Retinal pigment epithelial cell (primary cell): ENCODE data around the gene SIRT7.

Source experiments
- DNase-seq: peaks from one replicate; pipeline ENCODE4 v3.0.0-alpha.2; 2010; ENCODE audit warnings: low read depth
- H3K4me3 ChIP-seq: 2 replicates; pipeline ENCODE4 v1.5.1; 2011; ENCODE audit warnings: mild to moderate bottlenecking, low read length, control low read depth, moderate library complexity
- TF ChIP-seq, protein P1 (sequence below): conservative IDR thresholded peaks from 2 replicates; pipeline ENCODE4 v1.5.1; 2011; ENCODE audit warnings: low read depth, low read length, control low read depth, inconsistent platforms

The SIRT7 gene

DNA sequence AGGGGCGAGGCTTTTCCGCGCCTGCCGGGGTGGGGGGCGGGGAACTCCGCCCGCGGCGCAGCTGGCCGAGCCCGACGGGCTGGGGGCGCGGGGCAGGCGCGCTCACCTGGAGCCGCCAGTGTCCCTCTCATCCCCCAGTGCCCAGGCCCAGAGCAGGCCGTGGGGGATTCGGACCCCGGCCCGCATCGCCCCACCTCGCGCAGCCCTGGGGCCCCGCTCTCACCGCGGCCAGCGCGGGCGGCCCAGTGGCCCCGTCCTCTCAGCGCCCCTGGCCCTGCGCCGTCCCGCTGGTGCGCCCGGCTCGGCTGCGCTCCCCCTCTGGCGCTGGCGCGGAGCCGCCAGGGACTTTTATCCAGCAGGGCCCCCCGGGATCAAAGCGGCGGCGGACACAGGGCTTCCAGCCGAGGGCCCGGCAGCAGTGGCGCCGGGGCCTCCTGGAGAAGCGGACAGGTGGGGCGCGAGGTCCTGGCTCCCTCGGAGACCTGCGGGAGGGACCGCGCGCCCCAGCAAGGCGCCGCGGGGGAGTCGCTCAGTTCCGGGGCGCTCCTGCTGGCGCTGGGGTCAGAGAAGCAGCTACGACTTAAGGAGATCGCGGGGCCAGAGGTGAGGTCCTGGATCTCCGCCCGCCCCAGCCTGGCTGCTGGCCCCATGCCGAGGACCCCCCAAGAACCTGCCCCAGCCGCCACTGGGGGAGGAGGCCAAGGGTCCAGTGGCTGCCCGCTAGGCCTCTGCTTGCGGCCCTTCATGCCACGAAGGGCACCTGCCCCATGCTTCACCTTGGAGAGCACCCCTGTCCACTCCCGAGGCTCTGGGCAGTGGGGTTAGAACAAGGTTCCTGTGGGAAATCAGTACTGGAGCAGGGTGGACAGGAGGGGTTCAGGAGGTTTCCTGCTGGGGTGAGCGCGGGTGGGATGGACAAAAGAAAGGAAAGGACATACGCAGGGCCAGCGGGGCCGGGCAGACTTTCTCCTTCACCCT, 43.8 kb upstream of the SIRT7 start:
- H3K4me3 ChIP-seq = no peak overlapping the region
- TF ChIP-seq, protein P1, sequence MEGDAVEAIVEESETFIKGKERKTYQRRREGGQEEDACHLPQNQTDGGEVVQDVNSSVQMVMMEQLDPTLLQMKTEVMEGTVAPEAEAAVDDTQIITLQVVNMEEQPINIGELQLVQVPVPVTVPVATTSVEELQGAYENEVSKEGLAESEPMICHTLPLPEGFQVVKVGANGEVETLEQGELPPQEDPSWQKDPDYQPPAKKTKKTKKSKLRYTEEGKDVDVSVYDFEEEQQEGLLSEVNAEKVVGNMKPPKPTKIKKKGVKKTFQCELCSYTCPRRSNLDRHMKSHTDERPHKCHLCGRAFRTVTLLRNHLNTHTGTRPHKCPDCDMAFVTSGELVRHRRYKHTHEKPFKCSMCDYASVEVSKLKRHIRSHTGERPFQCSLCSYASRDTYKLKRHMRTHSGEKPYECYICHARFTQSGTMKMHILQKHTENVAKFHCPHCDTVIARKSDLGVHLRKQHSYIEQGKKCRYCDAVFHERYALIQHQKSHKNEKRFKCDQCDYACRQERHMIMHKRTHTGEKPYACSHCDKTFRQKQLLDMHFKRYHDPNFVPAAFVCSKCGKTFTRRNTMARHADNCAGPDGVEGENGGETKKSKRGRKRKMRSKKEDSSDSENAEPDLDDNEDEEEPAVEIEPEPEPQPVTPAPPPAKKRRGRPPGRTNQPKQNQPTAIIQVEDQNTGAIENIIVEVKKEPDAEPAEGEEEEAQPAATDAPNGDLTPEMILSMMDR = no peak
- DNase-seq = no peak

DNA sequence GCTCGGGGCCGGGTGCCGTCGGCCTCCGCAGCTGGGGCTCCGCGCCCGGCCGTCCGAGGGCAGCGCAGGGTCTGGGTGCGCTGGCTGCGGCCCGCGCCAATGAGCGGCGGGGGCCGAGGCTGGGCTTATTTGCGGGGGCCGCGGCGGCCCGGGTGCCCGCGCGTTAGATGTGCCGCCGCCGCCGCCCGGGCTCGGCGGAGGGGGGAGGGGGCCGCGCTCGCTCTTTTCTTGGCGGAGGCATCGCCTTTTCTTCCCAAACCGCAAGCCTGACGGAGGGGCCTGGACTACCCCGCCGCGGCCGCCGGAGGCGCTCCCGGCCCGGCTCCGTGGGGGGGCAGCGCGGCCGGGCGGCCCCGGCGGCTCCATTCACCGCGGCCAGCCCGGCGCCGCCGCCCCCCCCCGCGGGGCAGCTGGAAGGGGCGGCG, 43.1 kb upstream of the SIRT7 start, which contains the start of gene NOTUM:
Gene NOTUM, minus strand, starts transcription at position 101 of the 425 bp plus-strand sequence. CDS start 278 bp downstream, outside the sequence.
- no peak for DNase-seq
- no peak within 1 kb of the TSS for H3K4me3 ChIP-seq
- TF ChIP-seq, protein P1 = peak; percentile 26

DNA sequence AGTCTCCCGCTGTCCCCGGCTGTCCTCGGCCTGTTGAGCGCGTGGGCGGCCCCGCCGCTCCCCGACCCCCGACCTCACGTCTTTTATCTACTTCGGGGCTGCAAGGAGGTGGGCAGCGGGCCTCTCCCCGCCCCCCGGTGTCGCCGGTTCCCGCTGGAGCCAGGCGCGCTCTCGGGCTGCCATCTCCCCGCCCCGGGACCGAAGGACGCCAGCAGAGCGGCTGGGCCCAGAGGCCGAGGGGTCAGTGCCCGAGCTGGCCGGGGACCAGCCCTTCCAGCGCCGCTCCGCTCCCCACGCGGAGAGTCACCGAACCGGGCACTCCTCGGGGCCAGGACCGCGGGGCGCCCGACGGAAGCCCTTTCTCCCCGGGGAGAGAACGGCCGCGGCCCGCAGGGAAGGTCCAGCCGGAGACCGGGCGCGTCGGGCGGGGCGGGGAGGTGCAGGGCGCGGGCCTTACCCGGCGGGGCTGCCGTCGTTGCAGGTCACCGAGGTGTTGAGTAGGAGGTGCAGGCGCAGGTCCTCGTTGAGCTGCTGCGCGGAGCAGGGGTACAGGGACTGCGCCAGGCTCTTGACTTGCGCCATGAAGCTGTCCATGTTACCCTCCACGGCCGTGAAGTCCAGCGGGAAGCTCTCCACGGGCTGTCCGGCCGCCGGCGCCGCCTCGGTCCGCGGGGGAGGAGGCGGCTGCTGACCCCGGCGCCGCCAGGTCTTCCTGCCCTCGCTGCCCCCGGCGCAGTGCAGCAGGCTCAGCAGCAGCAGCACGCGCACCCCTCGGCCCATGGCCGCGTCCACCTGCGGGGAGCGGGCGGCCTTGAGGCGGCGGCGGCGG, 42.4 kb upstream of the SIRT7 start:
- no peak overlapping the region for H3K4me3 ChIP-seq
- DNase-seq = no peak
- TF ChIP-seq, protein P1 = no peak

DNA sequence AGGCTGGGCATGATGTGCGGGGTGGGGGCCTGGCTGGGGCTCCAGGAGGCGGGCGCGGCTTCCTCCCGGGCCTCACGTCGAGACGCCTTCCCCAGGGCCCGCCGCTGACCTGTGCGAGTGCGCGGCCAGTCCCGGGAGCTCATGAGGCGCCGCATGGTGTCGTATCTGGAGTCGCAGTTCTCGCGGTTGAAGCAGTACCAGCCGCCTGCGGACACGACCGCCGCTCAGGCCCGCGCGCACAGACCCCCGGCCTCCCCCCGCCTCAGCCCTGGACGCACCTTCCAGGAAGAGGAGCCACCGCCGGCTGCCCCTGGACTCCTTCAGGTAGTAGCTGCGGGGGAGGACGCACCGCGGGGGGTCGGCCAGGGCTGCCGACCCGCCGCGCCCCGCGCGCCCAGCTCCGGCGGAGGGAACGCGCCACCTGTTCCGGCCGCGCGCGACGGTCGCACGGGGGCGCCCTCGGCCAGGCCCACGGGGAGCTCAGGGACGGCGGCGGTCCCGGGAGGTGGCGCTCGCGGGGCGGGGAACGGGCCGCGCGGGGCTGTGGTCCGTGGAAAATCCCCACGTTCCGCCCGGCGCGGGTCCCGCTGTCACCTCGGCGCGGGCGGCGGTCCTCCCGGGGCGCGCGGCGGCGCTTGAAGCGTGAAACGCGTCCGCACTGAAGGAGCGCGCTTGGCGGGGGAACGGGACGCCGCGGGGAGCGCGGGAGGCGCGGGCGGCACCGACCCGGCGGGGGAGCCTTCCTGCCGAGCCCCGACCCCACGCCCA, 41.6 kb upstream of the SIRT7 start:
- TF ChIP-seq, protein P1 = peak; percentile 48
- H3K4me3 ChIP-seq = no peak overlapping the region
- no peak for DNase-seq

DNA sequence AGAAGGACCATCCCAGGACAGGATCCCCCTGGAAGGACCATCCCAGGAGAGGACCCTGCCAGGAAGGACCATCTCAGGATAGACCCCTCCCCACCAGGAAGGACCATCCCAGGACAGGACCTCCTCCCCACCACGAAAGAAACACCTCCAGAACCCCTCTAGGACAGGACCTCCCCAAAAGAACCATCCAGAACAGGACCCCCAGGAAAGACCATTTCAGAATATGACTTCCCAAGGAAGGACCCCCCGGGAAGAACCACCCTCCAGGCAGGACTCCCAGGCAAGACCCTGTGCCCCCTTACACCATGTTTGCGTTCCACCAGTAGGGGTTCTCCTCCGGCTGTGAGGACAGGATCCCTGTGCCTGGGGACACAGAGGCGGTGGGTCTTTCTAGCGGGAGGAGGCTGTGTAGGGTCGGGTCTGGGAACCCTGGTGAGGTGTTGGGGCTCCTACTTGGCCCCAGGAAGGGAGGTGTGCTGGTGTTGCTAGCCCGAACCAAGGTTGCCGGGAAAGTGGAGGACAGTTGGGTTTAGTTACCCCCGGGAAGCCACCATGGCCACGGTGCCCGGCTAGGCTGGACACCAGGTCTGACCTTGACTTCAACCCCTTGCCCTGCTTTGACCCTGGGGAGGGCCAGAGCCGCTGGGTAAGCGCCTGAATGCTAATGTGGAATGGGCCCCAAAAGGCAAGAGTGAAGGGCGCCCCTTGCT, 40.8 kb upstream of the SIRT7 start:
- no peak for DNase-seq
- TF ChIP-seq, protein P1 = no peak
- H3K4me3 ChIP-seq = no peak overlapping the region
